Mesendoderm (in vitro differentiated cells): ENCODE results near the gene JUNB. TPM values are rescaled to one million over a fixed set of nuclear protein-coding genes. Genes with fewer than 3 reads are reported as not detected.

Experiments
- small RNA-seq: library from polyadenylated mRNA; stranded (forward); fragments of <200 nt; extraction: miRNeasy Mini kit (QIAGEN cat#:217004); gene quantifications from one replicate; pipeline ENCODE3, GENCODE V24; 2013; ENCODE audit not compliant: insufficient read depth

Gene JUNB

Small RNAs within 50 kb of the gene (small RNA-seq; reads per million reads assigned to genes)
- not detected for gene MIR5684
